NCI-H82 (cell line): ENCODE results near the gene AFAP1.

ENCODE experiments used
- DNase-seq: peaks from one replicate; lab custom pipeline; 2025; lab: John Stamatoyannopoulos, UW

The AFAP1 gene

DNA sequence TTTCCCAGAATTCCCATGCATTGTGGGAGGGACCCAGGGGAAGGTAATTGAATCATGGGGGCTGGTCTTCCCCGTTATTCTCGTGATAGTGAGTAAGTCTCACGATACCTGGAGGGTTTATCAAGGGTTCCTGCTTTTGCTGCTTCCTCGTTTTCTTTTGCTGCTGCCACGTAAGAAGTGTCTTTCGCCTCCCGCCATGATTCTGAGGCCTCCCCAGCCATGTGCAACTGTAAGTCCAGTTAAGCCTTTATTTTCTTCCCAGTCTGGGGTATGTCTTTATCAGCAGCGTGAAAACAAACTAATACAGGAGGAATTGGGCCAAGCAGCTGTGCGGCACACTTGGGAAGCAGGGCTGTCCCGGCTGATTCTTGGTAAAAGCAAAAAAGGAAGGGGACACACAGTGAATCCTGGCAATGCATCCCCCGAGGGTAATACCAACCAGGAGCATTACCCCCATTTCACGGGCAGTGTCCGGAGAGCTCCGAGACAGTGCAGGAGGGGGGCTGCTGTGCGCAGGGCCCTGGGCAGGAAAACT is 185.7 kb downstream of the AFAP1 start:
- no peak for DNase-seq

DNA sequence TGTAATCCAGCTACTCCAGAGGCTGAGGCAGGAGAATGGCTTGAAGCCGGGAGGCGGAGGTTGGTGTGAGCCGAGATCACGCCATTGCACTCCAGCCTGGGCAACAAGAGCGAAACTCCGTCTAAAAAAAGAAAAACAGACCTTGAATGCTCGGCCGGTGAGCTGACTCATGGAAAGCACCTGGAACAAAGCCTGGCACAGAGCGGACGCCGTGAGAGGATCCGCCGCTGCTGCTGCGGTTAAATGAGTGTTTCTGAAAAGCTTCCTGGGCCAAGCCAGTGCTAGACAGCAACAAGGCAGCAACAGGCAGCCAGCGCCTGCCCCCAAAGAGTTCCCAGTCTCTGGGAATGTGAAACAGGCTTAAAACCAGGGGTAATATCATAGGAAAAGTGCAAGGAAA is 186.4 kb downstream of the AFAP1 start:
- DNase-seq: no peak

DNA sequence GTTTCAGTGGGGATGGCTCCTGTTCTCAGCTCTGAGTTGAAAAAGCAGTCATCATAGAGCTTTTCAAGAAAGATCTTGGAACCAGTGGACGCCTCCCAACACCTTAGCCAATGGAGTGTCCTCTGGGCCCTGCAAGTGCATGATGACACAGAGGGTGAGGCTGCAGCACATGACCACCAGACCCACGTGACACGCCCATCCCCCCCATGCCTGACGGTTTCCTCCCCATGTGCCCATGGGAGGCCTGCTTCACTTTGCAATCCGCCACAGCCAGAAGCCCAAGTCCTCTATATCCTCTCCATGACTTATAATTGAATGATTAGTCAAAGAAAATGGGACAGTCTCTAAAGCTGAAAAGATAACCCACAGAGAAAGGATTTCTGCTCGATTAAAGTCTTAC is 187.0 kb downstream of the AFAP1 start:
- DNase-seq: no peak

DNA sequence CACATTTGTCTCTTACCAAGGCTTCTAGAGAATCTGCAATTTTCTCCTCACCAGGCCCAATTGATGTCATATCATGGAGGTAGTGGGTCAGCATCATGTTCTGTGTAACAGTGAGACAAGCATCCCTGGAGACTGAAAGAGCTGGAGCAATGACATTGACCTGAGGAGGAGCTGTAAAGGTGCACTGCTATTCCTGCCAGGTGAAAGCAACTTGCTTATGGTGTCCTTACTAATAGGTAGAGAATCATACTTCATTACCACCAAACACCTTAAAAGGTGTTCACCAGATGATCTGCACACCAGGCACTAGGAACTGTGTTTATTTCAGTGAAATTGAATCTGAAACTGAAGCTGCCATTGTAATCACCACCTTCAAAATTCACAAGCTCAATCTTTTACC is 188.7 kb downstream of the AFAP1 start:
- no peak for DNase-seq

DNA sequence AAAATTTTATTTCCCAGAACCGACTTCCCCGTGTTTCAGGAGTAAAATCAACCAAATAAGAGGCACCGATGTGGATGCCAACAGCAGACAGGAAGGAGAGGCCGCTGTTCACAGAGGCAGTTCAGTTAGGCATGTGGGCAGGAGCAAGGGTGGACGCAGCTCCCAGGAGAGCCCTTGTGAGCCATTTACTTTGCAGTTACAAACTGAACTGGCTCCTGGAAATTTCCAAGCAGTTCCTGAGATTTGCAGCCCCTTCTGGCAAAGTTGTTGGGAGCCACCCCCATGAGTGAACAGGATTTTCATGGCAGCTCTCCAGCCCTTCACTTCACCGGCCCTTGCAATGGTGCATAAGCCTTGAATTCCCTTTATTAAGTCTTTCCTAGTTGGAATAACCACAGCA is 189.1 kb downstream of the AFAP1 start:
- DNase-seq: no peak

DNA sequence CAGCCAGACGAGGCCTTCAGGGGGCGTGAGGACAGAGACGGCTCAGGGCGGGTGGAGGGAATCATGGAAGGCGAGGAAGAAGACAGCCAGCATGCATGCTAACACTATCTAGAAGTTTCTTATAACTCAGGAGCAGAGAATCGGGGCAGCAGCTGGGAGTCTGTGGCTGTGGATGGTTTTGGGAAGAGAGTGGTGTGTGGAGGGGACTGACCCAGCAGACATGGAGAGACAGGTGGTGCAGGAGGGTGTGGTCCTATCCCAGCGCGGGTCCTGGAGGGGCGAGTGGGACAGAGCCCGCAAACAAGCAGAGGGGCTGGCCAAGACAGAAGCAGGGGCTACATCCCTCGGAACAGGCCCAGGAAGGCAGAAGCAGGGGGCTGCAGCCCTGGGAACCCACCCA is 192.1 kb downstream of the AFAP1 start:
- DNase-seq: no peak

DNA sequence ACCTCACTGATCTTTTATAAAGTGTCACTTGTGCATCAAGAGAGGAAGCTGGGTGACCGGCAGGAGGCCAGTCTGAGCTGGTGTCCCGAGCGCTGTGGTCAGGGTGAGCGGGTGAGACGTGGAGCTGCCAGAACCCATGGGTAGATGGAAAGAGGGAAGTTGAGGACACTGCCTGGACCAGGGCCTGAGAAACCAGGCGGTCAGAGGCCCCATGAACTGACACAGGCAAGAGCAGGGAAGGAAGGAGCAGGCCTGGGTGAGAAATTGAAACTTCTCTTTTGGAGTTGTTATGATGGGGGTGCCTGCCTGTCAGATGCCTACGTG is 192.6 kb downstream of the AFAP1 start:
- no peak for DNase-seq

DNA sequence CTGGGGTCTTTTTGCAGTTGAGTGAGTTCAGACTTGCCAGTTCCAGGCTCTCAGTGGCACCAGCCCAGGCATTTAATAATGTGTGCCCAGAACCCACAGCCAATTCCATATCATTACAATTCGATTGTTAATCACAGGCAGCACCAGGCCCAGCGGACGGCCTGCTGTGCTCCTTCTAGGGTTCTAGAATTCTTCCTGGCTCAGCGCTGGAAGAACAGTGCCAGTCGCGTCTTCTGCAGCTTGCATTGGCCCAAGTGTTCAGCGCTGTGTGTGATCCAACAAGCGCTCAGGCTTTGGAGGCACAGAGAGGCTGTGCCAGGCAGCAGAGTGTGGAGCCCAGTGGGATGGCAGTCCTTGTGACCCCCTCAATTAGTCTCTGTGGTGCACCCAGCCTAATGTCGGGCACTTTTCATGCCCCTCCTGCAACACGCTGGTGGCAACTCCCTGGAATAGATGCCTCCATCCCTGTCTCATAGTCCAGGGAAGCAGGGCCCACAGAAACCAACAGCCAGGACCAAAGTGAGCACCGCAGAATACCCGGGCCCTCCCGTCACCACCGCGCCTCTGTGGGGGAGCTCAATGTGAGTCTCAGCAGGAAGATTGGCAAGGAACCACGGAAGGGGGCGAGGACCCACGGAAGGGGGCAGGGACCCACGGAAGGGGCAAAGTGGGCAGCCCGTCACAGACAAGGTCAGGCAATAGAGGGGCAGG is 193.2 kb downstream of the AFAP1 start:
- DNase-seq: no peak

DNA sequence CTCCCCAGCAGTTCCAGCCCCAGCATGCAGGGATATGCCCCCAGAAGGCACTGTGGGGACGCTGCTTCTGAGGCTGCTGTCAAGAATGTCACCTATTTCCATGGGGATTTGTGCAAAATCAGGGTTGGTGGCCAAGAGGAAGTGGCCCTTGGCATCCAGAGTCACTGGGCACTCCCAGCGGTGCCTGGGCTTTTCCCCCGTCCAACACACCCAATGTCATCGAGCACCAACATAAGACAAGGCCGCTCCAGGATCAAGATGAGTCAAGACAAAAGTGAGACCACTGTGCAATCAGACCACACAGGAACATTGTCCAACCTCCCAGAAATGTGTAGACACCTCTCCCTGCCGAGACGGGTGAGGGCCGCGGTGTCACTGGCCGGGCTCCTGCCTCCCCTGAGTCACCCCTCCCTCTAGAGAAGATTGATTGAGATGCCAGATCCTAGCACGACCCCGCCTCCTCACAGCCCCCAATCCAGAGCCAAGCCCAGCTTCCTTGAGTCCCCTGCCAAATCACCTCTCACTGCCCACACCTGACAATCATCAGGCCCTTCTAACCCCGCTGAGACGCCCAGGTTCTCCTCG is 194.3 kb downstream of the AFAP1 start:
- DNase-seq: no peak

DNA sequence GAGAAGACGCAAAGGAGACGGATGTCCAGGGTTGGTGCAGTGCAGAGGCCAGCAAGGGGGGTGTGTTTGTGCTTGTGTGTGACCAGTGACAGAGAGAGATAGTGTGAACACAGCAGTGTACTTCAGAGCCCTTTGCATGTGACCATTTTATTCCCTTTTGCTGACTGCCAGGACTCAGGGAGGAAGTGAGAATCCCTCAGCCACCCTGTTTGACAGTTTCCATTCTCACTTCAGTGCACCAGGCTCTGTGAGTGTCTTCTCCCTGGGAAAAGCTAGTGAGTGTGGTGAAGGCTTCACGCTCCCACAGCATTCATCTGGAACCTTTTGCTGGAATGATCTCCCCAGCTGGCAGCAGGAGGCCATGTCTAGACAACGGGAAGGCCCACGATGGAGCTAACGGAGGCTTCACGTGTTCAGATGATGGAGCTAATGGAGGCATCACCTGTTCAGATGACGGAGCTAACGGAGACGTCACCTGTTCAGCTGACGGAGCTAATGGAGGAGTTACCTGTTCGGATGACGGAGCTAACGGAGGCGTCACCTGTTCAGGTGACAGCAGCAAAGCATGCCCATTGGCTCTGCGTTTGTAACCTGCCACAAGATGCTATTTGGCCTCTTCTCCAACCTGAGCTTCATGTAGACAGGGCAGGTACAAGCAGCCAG is 195.4 kb downstream of the AFAP1 start:
- DNase-seq: no peak

DNA sequence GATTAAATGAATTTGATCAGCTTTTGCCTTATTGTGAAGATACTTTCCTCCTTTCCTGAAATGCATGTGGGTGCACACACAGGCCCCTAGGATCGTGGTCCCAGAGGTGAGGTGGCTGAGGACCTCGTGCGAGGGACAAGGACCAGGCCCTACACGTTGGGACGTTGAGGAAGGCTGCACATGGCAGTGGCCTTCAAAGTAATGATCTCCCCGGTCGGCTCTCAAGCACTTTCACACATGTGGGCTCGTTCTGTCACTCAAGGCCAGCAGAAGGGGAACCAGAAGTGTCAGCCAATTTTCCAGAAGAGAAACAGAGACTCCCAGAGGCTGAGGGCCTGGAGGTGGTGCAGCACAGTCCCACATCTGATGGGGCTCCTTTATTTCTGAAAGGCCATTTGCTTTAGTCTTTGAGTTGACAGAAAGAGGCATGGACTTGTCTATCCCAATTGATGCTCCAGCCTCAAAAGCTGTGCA is 196.8 kb downstream of the AFAP1 start:
- no peak for DNase-seq

DNA sequence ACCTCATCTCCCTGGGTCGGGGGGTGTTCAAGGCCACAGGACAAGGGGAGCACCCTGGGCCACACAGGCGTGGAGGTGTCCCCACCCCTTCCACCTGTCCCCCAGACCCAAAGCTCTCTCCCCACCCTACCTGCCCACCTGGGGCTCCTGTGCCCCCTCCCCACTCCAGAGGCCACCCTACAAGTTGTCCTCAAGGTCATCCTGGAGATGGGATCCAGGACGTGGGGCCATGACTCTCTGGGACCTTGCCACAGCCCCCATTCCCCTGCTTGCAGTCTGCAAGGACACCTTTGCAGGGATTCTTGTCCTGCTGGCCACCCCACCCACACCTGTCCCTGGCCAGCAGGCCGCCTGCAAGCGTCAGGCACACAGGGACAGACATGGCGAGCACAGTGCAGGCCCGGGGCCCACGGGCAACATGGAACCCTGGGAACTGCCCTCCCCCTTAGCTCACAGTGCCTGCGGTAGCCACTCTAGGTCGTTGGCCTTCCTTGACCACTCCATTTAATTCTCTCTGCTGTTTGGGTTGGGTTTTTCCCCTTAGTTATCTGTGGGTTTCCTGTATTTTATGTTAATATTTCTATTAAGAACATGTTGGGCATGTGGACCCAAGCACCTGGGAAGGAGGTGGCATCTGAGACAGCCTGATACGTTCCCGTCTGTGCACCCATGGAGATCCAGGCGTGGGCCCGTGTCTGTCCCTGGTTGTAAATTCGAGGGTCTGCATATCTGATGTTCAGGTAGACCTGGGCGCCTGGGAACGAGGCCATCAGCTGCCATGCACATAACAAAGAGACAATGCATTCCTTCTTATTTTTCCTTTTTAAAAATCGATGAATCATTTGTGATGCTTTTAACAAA is 197.5 kb downstream of the AFAP1 start:
- no peak for DNase-seq

DNA sequence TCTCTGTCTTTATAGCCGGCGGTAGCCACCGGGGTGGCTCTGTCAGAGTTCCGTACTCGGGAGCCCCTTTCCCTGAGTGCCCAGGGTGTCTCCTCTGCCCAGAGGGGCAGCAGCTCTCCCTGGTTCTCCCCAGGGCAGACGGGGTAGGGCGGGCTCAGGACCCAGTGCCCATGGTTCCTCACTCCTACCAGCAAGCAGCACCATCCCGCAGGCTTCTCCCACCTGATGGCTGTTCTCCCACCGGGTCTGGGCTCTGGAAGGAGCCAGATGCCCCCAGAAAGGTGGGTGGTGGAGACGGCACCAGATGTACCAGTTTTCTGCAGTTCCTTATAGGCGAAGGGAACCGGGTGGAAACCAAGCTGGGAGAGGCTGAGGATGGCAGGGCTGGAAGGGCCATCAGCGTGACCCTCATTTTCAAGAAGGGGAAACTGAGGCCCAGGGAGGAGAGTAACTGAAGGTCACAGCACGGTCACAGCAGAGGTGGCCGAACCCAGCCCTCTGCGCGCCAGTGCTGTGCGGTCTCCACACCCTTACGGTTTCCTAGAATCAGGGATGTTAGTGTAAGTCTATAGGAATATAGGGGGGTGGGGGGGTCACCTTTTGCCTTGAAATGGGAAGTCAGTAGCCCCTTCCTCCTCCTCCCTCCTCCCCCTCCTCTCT is 198.7 kb downstream of the AFAP1 start:
- no peak for DNase-seq

DNA sequence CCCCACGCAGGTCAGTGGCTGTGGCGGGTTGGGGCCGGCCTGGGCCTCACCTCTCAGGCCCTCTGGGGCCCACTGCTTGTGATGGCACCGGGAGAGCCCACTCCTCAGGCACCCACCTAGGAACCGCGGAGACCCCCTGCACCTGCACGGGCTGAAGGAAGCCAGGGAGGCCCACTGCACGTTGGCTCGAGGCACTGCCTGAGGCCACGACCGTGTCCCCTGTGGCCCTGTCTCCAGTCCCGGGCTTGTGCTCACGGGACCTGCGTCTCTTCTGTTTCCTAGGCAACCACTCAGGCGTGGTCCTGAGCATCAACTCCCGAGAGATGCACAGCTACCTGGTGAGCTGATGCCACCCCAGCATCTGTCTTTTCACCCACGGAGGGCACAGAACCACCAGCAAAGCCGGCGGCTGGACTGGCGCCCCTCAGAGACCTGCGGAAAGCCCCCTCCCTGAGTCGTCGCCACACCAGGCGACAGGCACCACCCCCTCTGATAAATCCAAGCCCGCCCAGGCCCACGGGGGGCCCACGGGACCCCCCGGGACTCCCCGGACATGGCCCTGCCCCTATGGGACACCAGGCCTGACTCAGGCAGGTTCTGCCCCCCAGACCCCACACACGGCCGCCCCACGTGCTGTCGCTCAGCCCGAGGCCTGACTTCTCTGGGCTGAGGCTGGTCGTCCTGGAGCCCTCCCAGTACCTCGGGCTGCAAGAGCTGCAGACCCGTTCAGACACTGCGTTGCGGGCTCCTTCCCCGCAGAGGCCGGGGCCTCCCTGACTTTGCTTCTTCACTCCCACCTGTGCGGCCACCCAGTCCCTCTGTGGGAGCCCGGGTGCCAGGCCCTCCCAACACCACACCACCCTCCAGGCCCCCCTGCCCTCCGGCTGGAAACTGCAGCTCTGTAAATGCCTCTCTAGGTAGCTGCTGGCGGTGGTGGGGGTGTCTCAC is 199.5 kb downstream of the AFAP1 start:
- no peak for DNase-seq

DNA sequence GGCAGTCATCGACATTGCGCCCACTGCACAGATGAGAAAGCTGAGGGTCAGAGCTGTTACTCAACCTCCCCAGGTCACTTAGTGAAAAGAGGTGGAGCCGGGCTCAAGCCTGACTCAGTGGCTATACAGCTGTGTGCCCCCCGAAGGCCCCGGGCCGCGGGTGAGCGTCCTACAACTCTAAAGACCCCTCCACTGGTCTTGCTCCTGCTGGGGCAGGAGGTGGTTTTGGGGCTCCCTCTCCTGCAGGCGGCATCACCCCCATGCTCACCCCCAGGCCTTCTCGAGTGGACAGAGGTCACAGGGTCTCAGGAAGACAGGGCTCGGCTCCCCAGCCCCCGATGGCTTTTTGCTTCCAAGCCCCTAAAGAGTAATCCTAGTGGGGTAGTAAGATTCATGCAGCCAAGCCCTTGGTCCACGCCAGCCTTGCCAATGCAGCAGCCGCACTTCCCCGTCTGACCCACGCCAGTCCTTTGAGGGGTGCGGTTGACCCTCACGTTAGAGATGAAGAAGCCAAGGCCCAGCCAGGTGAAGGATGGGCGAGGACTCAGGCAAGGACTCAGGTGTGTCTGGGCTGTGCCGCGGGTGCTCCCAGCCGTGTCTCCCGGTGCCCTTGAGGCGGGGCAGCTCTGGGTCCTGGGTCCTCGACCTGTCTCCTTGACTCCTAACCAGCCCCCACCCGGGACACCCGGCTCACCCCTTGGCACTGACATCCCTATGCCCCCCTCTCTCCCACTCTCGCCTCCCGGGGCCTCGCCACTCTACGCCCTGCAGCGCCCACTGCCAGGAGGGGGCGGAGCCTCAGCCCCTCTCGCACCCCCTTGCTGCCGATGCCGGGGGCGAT is 200.4 kb downstream of the AFAP1 start:
- DNase-seq: no peak

DNA sequence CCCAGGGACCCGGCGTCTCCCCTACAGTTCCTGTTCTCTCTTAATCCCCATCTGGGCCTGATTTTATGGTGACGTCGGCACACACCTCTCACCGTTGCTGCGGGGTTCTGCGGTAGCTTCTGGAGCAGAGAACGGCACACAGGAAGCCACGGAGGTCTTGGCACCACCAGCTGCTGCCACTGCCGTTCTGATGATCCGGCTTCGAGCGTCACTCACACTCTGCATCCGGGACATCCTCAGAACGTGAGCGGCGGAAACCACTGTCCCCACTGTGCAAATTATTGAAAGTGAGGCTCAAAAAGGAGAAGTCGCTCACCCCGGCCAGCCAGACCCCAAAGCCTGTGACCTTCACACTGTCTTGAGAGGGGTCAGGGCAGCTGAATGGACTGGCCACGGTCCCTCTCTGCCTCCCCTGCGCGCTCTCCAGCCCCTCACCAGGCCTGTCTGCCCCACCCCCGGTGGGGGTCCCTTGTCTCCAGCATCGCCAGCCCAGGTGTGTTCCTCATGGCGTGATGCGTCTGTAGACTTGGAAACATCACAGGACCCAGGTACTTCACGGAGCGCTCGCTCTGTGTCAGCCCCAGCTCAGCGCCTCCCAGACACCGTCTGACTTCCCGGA is 201.1 kb downstream of the AFAP1 start:
- DNase-seq: peak; percentile 3

DNA sequence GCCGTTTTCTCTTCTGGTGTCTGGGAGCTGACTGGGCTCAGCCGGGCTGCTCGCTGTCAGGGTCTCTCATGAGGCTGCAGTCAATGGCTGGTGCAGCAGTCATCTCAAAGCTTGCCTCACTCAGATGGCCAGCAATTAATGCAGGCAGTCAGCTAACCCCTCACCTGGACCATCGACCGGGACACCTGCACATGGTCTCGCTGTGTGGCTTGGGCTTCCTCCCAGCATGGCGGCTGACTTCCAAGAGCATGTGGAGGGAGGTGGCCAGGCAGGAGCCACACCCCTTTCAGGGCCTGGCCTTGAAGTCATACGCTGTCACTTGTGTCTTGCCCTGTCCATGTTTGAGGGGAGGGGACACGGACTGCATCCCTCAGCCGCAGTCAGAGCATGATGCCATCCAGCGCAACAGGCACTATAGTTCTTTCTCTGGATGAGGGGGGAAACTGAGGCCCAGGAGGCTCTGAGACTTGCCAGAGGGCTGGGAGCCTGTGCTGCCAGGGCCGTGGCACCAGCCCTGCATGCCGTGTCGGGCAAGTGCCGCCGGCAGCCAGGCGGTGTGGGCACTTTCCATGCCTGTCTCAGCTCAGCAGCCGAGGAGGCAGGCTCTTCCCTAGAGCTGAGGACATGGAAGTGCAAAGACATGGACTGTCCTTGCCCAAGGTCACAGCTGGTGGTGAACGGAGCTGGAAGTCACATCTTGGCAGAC is 201.8 kb downstream of the AFAP1 start:
- no peak for DNase-seq

DNA sequence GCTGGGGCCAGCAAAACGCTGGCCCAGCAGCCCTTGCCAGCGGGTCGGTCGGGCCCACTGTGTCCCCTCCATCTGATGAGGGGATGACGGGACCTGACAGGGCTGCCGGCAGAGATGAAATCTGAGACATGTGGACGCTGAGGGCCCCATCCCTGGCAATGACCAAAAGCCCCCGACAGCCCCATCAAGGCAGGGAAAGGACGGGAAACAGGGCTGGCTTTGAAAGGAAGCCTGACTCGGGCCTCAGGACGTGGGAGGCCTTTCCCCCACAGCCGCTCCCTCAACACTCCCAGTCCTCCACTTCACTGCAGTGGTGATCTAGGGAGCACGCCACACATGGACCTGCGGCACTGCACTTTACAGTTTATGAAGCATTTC is 202.4 kb downstream of the AFAP1 start:
- DNase-seq: no peak
